GM12875 (cell line): ENCODE measurements around the gene PRR18.

Experiments
- H3K4me3 ChIP-seq: one replicate; pipeline ENCODE4 v1.5.1; 2011; ENCODE audit warnings: low read depth, low read length, control low read depth
- CTCF ChIP-seq: IDR thresholded peaks from 2 replicates; pipeline ENCODE4 v1.5.1; 2011; ENCODE audit warnings: low read depth, mild to moderate bottlenecking, control low read depth, inconsistent platforms, low read length, moderate library complexity, borderline replicate concordance; ENCODE audit not compliant: insufficient read depth

The PRR18 gene

DNA sequence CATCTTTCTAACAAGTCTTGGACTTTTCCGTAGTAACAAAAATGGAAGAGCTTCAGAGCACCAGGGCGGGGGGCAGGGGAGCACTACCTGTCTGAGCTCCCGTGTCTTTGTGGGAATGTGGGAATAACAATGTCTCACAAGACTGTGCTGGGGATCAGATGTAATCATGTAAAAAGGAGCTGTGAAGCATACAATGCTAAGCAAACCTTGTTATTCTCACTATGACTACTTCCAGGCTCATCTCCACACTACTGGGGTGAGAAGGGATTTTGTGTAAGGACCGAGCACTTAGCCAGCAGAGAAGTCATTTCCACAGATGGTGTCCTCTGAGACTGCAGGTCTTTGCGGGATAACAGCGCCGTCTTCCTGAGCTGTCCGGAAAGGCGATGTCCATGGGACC lies 27.1 kb downstream of the PRR18 start:
- no peak for TF ChIP-seq CTCF
- H3K4me3 ChIP-seq: no peak overlapping the region

DNA sequence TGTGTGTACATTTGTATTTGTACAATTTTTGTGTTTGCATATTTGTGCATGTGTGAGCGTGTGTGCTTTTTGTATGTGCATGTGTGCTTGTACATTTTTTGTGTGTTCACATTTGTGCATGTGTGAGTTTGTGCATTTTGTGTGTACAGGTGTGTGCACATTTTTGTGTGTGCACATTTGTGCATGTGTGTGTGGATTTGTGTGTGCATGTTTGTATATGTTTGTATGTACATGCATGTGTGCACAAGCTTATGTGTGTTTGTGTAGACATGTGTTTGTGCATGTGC lies 28.9 kb downstream of the PRR18 start:
- TF ChIP-seq CTCF: no peak
- H3K4me3 ChIP-seq: no peak overlapping the region

DNA sequence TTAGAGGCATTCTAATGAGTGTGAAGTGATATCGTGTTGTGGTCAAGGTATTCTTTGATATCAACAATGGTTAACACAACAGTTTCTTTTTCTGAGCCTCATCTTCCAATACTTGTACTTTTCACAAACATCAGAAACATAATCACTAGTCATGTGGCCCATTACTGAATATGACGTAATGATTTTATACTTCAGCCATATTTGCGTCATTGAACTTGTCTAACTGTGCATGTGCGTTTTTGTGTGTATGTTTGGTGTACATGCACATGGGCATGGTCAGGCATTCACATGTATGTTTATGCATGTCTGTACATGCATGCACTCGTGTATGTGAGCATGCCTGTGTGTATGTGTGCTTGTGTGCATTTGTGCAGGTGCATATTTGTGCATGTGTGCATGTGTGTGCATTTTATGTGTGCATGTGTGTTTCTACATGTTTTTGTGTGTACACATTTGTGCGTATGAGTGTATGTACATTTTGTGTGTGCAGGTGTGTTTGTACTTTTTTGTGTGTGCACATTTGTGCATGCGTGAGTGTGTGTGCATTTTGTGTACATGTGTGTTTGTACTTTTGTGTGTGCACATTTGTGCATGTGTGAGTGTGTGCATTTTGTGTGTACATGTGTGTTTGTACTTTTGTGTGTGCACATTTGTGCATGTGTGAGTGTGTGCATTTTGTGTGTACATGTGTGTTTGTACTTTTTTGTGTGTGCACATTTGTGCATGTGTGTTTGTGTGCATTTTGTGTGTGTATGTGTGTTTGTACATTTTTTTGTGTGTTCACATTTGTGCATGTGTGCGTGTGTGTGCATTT lies 29.4 kb downstream of the PRR18 start:
- H3K4me3 ChIP-seq: no peak overlapping the region
- TF ChIP-seq CTCF: no peak

DNA sequence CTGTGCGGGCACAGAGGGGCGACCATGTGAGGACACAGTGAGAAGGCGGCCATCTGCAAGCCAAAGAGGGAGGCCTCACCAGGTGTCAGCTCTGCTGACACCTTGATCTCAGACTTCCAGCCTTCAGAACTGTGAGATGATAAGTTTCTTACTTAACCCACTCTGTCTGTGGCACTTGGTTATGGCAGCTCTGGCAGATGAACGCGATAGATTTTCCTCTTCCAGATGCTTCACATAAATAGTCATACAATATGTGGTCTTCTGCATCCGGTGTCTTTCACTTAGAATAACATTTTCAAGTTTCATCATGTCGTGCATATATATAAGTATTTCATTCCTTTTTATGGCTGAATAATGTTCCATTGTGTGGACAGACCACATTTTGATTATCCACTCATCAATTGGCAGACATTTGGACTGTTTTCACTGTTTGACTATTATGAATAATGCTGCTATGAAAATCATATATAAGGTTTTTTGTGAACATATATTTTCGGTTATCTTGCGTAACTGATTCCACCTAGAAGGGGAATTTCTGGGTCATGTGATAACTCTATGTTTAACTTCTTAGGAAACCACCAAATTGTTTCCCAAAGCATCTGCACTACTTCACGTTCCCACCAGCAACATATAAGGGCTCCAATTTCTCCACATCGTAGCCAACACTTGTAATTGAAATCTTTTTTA lies 30.2 kb downstream of the PRR18 start:
- H3K4me3 ChIP-seq: no peak overlapping the region
- no peak for TF ChIP-seq CTCF

- TF ChIP-seq CTCF: no peak
- no peak overlapping the region for H3K4me3 ChIP-seq
Observed at GRCh38 chr6:166277018-166277417, 31.2 kb downstream of the PRR18 start.

DNA sequence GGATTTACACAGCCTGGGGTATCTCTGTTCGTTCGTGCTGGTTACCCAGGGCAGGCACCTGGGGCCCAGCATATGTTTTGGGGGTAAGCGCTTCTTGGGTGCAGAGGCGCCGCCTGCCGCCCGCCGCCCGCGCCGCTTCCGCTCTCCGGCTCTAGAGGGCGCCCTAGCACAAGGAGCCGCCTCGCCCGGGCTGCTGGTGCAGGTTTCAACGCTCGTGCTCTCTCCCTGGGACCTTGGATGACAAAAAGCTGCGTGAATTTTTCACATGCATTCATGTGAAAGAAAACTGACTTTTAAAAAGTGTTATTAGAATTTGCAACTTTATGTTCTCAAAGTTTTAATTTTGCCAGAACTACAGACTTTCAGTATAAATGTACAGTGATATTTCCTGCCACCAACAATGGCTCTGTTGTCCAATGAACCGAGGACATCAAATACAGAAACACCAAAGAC lies 32.5 kb downstream of the PRR18 start:
- TF ChIP-seq CTCF: peak; percentile 96
- no peak overlapping the region for H3K4me3 ChIP-seq

DNA sequence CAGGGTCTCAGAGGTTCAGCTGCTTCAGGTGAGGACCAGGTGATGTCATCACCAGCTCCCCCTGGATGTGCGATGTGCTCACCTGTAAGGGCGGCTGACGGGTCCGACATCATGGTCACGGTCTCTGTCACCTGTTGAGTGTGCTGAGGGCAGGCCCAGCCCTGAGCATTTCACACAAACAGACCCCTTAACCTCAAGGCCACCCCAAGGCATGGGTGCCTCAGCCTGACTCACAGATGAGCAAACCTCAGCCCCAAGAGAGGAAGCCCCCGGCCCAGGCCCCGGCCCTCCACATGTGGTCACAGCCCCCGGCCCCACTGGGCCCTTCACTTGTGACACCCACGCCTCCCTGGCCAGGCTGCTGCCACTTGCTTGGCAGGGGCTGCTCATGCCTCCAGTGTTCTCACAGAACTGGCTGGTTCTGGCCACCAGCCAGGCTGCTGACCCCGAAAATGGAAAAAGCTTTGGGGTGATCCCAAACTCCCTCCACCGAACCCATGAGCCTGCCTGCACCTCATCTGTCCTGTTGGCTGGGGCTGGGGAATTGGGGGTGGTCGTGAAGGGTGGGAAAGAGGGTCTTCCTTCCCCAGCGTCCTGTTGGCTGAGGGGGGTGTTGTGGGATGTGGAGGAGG lies 33.3 kb downstream of the PRR18 start:
- H3K4me3 ChIP-seq: no peak overlapping the region
- TF ChIP-seq CTCF: no peak
